HFFc6 (cell line): ENCODE data around the gene KCND2. TPM values are rescaled to one million over a fixed set of nuclear protein-coding genes. Genes with fewer than 3 reads are reported as not detected.
"Not testable (repeated sequence)": the region's sequence is repeated elsewhere in the genome, so short reads cannot be mapped to it uniquely, and the experiment has no call there.

Source experiments
- DNase-seq: peaks from one replicate; pipeline ENCODE4 v3.0.0-alpha.2; 2018
- H3K27ac Mint-ChIP-seq: 2 replicates; pipeline ENCODE4 v1.8.0; 2020; ENCODE audit warnings: mild to moderate bottlenecking, mixed read lengths
- H3K27me3 Mint-ChIP-seq: 2 replicates; pipeline ENCODE4 v1.8.0; 2021; ENCODE audit warnings: mild to moderate bottlenecking, moderate library complexity, mixed read lengths; ENCODE audit not compliant: insufficient read depth
- H3K36me3 Mint-ChIP-seq: 2 replicates; pipeline ENCODE4 v1.8.0; 2021; ENCODE audit warnings: low read depth, mixed read lengths
- H3K4me1 Mint-ChIP-seq: 2 replicates; pipeline ENCODE4 v1.8.0; 2020; ENCODE audit warnings: low read depth, mixed read lengths
- H3K4me3 Mint-ChIP-seq: 2 replicates; pipeline ENCODE4 v1.8.0; 2020; ENCODE audit warnings: mild to moderate bottlenecking, moderate library complexity, mixed read lengths
- H3K9me3 Mint-ChIP-seq: 2 replicates; pipeline ENCODE4 v1.8.0; 2020; ENCODE audit warnings: mild to moderate bottlenecking, mixed read lengths
- CTCF ChIP-seq: fragments of 200-600 bp; sonication (generic); IDR thresholded peaks from 2 replicates; pipeline ENCODE4 v1.5.0; 2021; ENCODE audit warnings: antibody characterized with exemption, mild to moderate bottlenecking
- total RNA-seq, 6 experiments: library from RNA; stranded (reverse); fragmentation: NEBNext Ultra II Directional; extraction: Animal tissue kit (Norgen Biotek cat#: 25700); gene quantifications; 2 replicates in 1 of 6; 3 replicates in 5 of 6; pipeline ENCODE4 v1.2.3, GENCODE V29; 2021

Gene KCND2
- total RNA-seq, 6 experiments from 2014 or later: not detected

GRCh38 chr7:120553491-120553890, 280.5 kb downstream of the KCND2 start:
- Mint-ChIP-seq H3K9me3 (peaks cover 10% of the 10 kb centered on the region), H3K4me3 (no peak overlapping the region), H3K27ac (no peak overlapping the region), H3K27me3 (no peaks in the 10 kb centered on the region), H3K4me1 (no peaks in the 10 kb centered on the region), H3K36me3 (no peaks in the 10 kb centered on the region)
- DNase-seq: no peak
- TF ChIP-seq CTCF: no peak

GRCh38 chr7:120554960-120555571, 282.1 kb downstream of the KCND2 start:
- H3K27me3 Mint-ChIP-seq: no peaks in the 10 kb centered on the region
- H3K27ac Mint-ChIP-seq: no peak overlapping the region
- H3K4me3 Mint-ChIP-seq: no peak overlapping the region
- peaks cover 10% of the 10 kb centered on the region for H3K9me3 Mint-ChIP-seq
- TF ChIP-seq CTCF: peak; percentile 77
- peak; percentile 8 for DNase-seq
- H3K36me3 Mint-ChIP-seq: no peaks in the 10 kb centered on the region
- H3K4me1 Mint-ChIP-seq: no peaks in the 10 kb centered on the region

- peaks cover 3% of the 10 kb centered on the region; the same call in 1 of the 2 replicates for H3K9me3 Mint-ChIP-seq
- no peak for DNase-seq
- no peaks in the 10 kb centered on the region for H3K36me3 Mint-ChIP-seq
- no peak overlapping the region for H3K27ac Mint-ChIP-seq
- H3K4me3 Mint-ChIP-seq: no peak overlapping the region
- H3K4me1 Mint-ChIP-seq: no peaks in the 10 kb centered on the region
- no peak for TF ChIP-seq CTCF
- H3K27me3 Mint-ChIP-seq: no peaks in the 10 kb centered on the region
These were observed 291.2 kb downstream of the KCND2 start for GRCh38 chr7:120564145-120564544.

GRCh38 chr7:120567204-120567603, 294.2 kb downstream of the KCND2 start:
- Mint-ChIP-seq H3K4me3 (no peak overlapping the region), H3K36me3 (no peaks in the 10 kb centered on the region), H3K9me3 (peaks cover 2% of the 10 kb centered on the region; the same call in 1 of the 2 replicates), H3K27ac (no peak overlapping the region), H3K27me3 (no peaks in the 10 kb centered on the region), H3K4me1 (no peaks in the 10 kb centered on the region)
- no peak for DNase-seq
- TF ChIP-seq CTCF: no peak

- H3K4me1 Mint-ChIP-seq, H3K27ac Mint-ChIP-seq, H3K36me3 Mint-ChIP-seq, H3K4me3 Mint-ChIP-seq, H3K27me3 Mint-ChIP-seq, DNase-seq: not testable (repeated sequence)
- peaks cover 22% of the 10 kb centered on the region for H3K9me3 Mint-ChIP-seq
These were observed 305.7 kb downstream of the KCND2 start for GRCh38 chr7:120578657-120579056.

- no peak for TF ChIP-seq CTCF
- no peaks in the 10 kb centered on the region for H3K27me3 Mint-ChIP-seq
- no peak overlapping the region for H3K4me3 Mint-ChIP-seq
- DNase-seq: no peak
- H3K4me1 Mint-ChIP-seq: no peaks in the 10 kb centered on the region
- H3K9me3 Mint-ChIP-seq: peaks cover 28% of the 10 kb centered on the region
- H3K36me3 Mint-ChIP-seq: no peaks in the 10 kb centered on the region; the same call in 1 of the 2 replicates
- H3K27ac Mint-ChIP-seq: no peak overlapping the region
These were observed 309.9 kb downstream of the KCND2 start for GRCh38 chr7:120582916-120583315.
